Large intestine (tissue), 3 donors: ENCODE data around the gene ACTL7B. TPM values are rescaled to one million over a fixed set of nuclear protein-coding genes. Genes with fewer than 3 reads are reported as not detected.
A peak's percentile ranks its signal among the peaks of the same experiment; 100 is the strongest.

ENCODE experiments used
- DNase-seq, 2 donors: peaks; one replicate each; pipeline versions ENCODE4 v3.0.0 to v3.0.0-alpha.2; 2013
- H3K27ac ChIP-seq: one replicate; pipeline ENCODE4 v1.5.1; 2013; ENCODE audit warnings: low read length
- H3K27me3 ChIP-seq: 2 replicates; pipeline ENCODE4 v1.6.1; 2013; ENCODE audit warnings: low read length; ENCODE audit not compliant: control insufficient read depth, insufficient read depth
- H3K36me3 ChIP-seq: 2 replicates; pipeline ENCODE4 v1.6.1; 2013; ENCODE audit warnings: low read length; ENCODE audit not compliant: control insufficient read depth, insufficient read depth
- H3K4me1 ChIP-seq: one replicate; pipeline ENCODE4 v1.6.1; 2013; ENCODE audit warnings: low read length; ENCODE audit not compliant: control insufficient read depth, insufficient read depth
- H3K4me3 ChIP-seq: one replicate; pipeline ENCODE4 v1.5.1; 2013; ENCODE audit warnings: low read length
- H3K9me3 ChIP-seq: one replicate; pipeline ENCODE4 v1.6.1; 2013; ENCODE audit warnings: mild to moderate bottlenecking, low read depth, low read length, moderate library complexity; ENCODE audit not compliant: control insufficient read depth
- WGBS: methylation state at CpG from one replicate; pipeline ENCODE4 v1.1.5; 2013; ENCODE audit warnings: low lambda C conversion rate; ENCODE audit not compliant: insufficient coverage; 5-methylcytosine and 5-hydroxymethylcytosine counted together
- polyA plus RNA-seq: library from polyadenylated mRNA; unstranded; fragments of 120-200 nt; gene quantifications from one replicate; pipeline ENCODE4 v1.2.1, GENCODE V29; 2013

The ACTL7B gene
- polyA plus RNA-seq, 1 donor = not detected

- Histone ChIP-seq H3K27ac (peak overlapping the region; percentile 58), H3K4me3 (no peak overlapping the region), H3K36me3 (peaks cover 27% of the 10 kb centered on the region), H3K9me3 (peaks cover 3% of the 10 kb centered on the region), H3K4me1 (no peaks in the 10 kb centered on the region), H3K27me3 (no peaks in the 10 kb centered on the region)
- DNase-seq = peak; percentile 38
- WGBS = no CpG with 5 or more reads among the region's 3 CpGs
These were observed 13.4 kb upstream of the ACTL7B start for GRCh38 chr9:108869092-108869725.

- 100% methylated on average over 3 of the region's 4 CpGs for WGBS
- no peaks in the 10 kb centered on the region for H3K27me3 ChIP-seq
- no peak overlapping the region for H3K27ac ChIP-seq
These were observed 12.0 kb upstream of the ACTL7B start for GRCh38 chr9:108867829-108868228.

GRCh38 chr9:108867116-108867515 is 11.3 kb upstream of the ACTL7B start:
- Histone ChIP-seq H3K27me3 (no peaks in the 10 kb centered on the region), H3K4me1 (no peaks in the 10 kb centered on the region), H3K4me3 (no peak overlapping the region), H3K9me3 (peaks cover 3% of the 10 kb centered on the region), H3K27ac (no peak overlapping the region), H3K36me3 (peaks cover 17% of the 10 kb centered on the region)
- no peak for DNase-seq

More at GRCh38 chr9:108867829-108868228, 12.0 kb upstream of the ACTL7B start:
- Histone ChIP-seq H3K9me3 (peaks cover 3% of the 10 kb centered on the region), H3K36me3 (peaks cover 18% of the 10 kb centered on the region), H3K4me3 (no peak overlapping the region), H3K4me1 (no peaks in the 10 kb centered on the region)
- no peak for DNase-seq

GRCh38 chr9:108866001-108866420 is 10.2 kb upstream of the ACTL7B start:
- Histone ChIP-seq H3K4me1 (no peaks in the 10 kb centered on the region), H3K36me3 (peaks cover 6% of the 10 kb centered on the region), H3K27me3 (no peaks in the 10 kb centered on the region), H3K9me3 (no peaks in the 10 kb centered on the region), H3K27ac (no peak overlapping the region), H3K4me3 (no peak overlapping the region)
- no peak for DNase-seq
- 17% methylated on average over 1 of the region's 2 CpGs for WGBS

- Histone ChIP-seq H3K4me3 (no peak overlapping the region), H3K27me3 (no peaks in the 10 kb centered on the region), H3K4me1 (no peaks in the 10 kb centered on the region), H3K9me3 (no peaks in the 10 kb centered on the region), H3K36me3 (peaks cover 3% of the 10 kb centered on the region), H3K27ac (no peak overlapping the region)
- no CpG with 5 or more reads among the region's 4 CpGs for WGBS
- DNase-seq = no peak
These were observed 9.3 kb upstream of the ACTL7B start for GRCh38 chr9:108865037-108865436.

GRCh38 chr9:108864446-108864845 is 8.7 kb upstream of the ACTL7B start:
- no CpG with 5 or more reads among the region's 3 CpGs for WGBS
- Histone ChIP-seq H3K4me3 (no peak overlapping the region), H3K27me3 (no peaks in the 10 kb centered on the region), H3K27ac (no peak overlapping the region), H3K9me3 (no peaks in the 10 kb centered on the region), H3K36me3 (peaks cover 3% of the 10 kb centered on the region), H3K4me1 (no peaks in the 10 kb centered on the region)
- no peak for DNase-seq

GRCh38 chr9:108863891-108864290 is 8.1 kb upstream of the ACTL7B start:
- H3K36me3 ChIP-seq = peaks cover 3% of the 10 kb centered on the region
- no CpG with 5 or more reads among the region's 3 CpGs for WGBS
- H3K27ac ChIP-seq = no peak overlapping the region
- H3K4me1 ChIP-seq = no peaks in the 10 kb centered on the region
- no peaks in the 10 kb centered on the region for H3K9me3 ChIP-seq
- DNase-seq = no peak
- no peak overlapping the region for H3K4me3 ChIP-seq
- H3K27me3 ChIP-seq = no peaks in the 10 kb centered on the region

- H3K27me3 ChIP-seq = no peaks in the 10 kb centered on the region
- WGBS = 100% methylated on average over 2 of the region's 3 CpGs
- no peaks in the 10 kb centered on the region for H3K36me3 ChIP-seq
- DNase-seq = no peak
- H3K4me3 ChIP-seq = no peak within 1 kb of the TSS
- no peak within 1 kb of the TSS for H3K27ac ChIP-seq
- H3K4me1 ChIP-seq = no peaks in the 10 kb centered on the region
- no peaks in the 10 kb centered on the region for H3K9me3 ChIP-seq
These were observed 6.2 kb upstream of the ACTL7B start, which contains the start of gene ACTL7A for GRCh38 chr9:108861997-108862396. Gene ACTL7A, plus strand, starts transcription at chr9:108862266. Its CDS starts 57 bp downstream, at chr9:108862323.

- DNase-seq = no peak
- no peaks in the 10 kb centered on the region for H3K36me3 ChIP-seq
- H3K27ac ChIP-seq = no peak overlapping the region
- no peak overlapping the region for H3K4me3 ChIP-seq
- WGBS = no CpG with 5 or more reads among the region's 7 CpGs
- no peaks in the 10 kb centered on the region for H3K9me3 ChIP-seq
- H3K4me1 ChIP-seq = no peaks in the 10 kb centered on the region
- H3K27me3 ChIP-seq = no peaks in the 10 kb centered on the region
These were observed 5.7 kb upstream of the ACTL7B start for GRCh38 chr9:108861464-108861863.

GRCh38 chr9:108860764-108861163 is 5.0 kb upstream of the ACTL7B start:
- H3K4me1 ChIP-seq = no peaks in the 10 kb centered on the region
- no CpG with 5 or more reads among the region's 2 CpGs for WGBS
- no peak overlapping the region for H3K27ac ChIP-seq

GRCh38 chr9:108860354-108860753 is 4.6 kb upstream of the ACTL7B start:
- Histone ChIP-seq H3K4me3 (no peak overlapping the region), H3K4me1 (no peaks in the 10 kb centered on the region), H3K27ac (no peak overlapping the region), H3K9me3 (peaks cover 3% of the 10 kb centered on the region), H3K27me3 (no peaks in the 10 kb centered on the region), H3K36me3 (no peaks in the 10 kb centered on the region)
- 90% methylated on average over 2 of the region's 4 CpGs for WGBS
- no peak for DNase-seq

More at GRCh38 chr9:108860764-108861163, 5.0 kb upstream of the ACTL7B start:
- Histone ChIP-seq H3K36me3 (no peaks in the 10 kb centered on the region), H3K4me3 (no peak overlapping the region), H3K27me3 (no peaks in the 10 kb centered on the region), H3K9me3 (no peaks in the 10 kb centered on the region)
- DNase-seq = no peak
